NT2/D1 (cell line): Measurements from ENCODE around the gene RGS14.
"Not testable (repeated sequence)": the region's sequence is repeated elsewhere in the genome, so short reads cannot be mapped to it uniquely, and the experiment has no call there.

Experiments used
- DNase-seq: peaks from one replicate; pipeline ENCODE4 v3.0.0-alpha.2; 2011; ENCODE audit warnings: low read depth, low spot score
- H3K27me3 ChIP-seq: 2 replicates; pipeline ENCODE4 v1.6.0; 2011; ENCODE audit warnings: mild to moderate bottlenecking; ENCODE audit not compliant: insufficient read length, insufficient read depth
- H3K36me3 ChIP-seq: 2 replicates; pipeline ENCODE4 v1.6.1; 2011; ENCODE audit warnings: mild to moderate bottlenecking, low read length, mixed read lengths; ENCODE audit not compliant: insufficient read depth, insufficient read length
- H3K4me1 ChIP-seq: 2 replicates; pipeline ENCODE4 v1.5.1; 2011; ENCODE audit not compliant: insufficient read depth, insufficient read length
- H3K4me3 ChIP-seq: 2 replicates; pipeline ENCODE4 v1.5.1; 2011; ENCODE audit warnings: low read depth; ENCODE audit not compliant: insufficient read length
- H3K9ac ChIP-seq: 2 replicates; pipeline ENCODE4 v1.6.0; 2011; ENCODE audit warnings: low read depth; ENCODE audit not compliant: insufficient read length
- H3K9me3 ChIP-seq: 2 replicates; pipeline ENCODE4 v1.5.1; 2011; ENCODE audit warnings: mild to moderate bottlenecking, low read length; ENCODE audit not compliant: insufficient read depth
- SUZ12 ChIP-seq: IDR thresholded peaks from 2 replicates; pipeline ENCODE4 v1.6.1; 2011; ENCODE audit not compliant: insufficient read length, insufficient read depth; ENCODE audit errors: extremely low read depth
- YY1 ChIP-seq: IDR thresholded peaks from 2 replicates; pipeline ENCODE4 v1.6.1; 2011; ENCODE audit not compliant: insufficient read length, insufficient read depth
- ZNF274 ChIP-seq: IDR thresholded peaks from 2 replicates; pipeline ENCODE4 v1.6.1; 2011; ENCODE audit warnings: mild to moderate bottlenecking, low read depth, low read length

Gene RGS14

DNA sequence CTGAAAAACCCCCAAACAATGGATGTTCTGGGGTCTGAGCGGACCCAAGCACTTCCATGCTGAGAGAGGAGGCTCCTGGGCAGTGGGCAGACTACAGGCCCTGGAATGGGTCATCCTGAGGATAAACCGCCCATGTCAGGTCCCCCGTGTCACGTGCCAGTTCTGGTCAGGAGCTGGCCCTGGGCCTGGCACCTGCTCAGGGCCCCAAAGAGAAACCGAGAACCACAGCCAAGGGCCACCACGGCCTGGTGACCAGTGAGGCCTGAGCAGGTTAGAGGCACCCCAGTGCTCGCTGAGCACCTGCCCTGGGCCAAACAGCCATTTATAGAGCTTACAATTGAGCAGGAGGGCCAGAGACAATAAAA, 22.0 kb upstream of the RGS14 start:
- Histone ChIP-seq H3K27me3 (no peaks in the 10 kb centered on the region), H3K36me3 (peaks cover 91% of the 10 kb centered on the region), H3K4me1 (peaks cover 3% of the 10 kb centered on the region), H3K9me3 (no peaks in the 10 kb centered on the region), H3K9ac (no peak overlapping the region), H3K4me3 (no peak overlapping the region)
- no peak for DNase-seq
- TF ChIP-seq ZNF274 (no peak), SUZ12 (no peak), YY1 (no peak)

DNA sequence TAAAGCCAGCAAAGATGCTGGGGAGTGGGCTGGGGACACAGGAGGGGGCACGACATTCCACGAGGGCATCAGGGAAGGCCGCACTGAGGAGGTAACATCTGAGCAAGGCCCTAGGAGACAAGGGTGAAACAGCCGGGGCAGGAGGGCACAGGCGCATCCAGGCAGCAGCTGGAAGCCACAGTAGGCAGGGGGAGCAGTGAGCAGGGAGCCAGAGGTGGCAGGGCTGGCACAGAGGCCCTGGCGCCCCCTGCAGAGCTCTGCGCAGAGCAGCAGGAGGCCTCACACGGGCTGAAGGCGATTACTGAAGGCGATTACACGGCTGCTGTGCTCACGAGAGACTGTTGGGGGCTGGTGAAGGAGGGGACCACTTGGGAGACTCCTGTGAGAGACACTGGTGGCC, 21.6 kb upstream of the RGS14 start:
- no peak for TF ChIP-seq YY1
- TF ChIP-seq ZNF274, result no peak
- no peak for TF ChIP-seq SUZ12
- no peak overlapping the region for H3K9ac ChIP-seq
- H3K27me3 ChIP-seq, result no peaks in the 10 kb centered on the region
- H3K4me1 ChIP-seq, result peaks cover 3% of the 10 kb centered on the region
- H3K36me3 ChIP-seq, result peaks cover 87% of the 10 kb centered on the region
- H3K9me3 ChIP-seq, result no peaks in the 10 kb centered on the region
- H3K4me3 ChIP-seq, result no peak overlapping the region
- no peak for DNase-seq

GRCh38 chr5:177336603-177337494, 20.9 kb upstream of the RGS14 start:
- DNase-seq, result no peak
- peaks cover 87% of the 10 kb centered on the region for H3K36me3 ChIP-seq
- H3K4me1 ChIP-seq, result peaks cover 3% of the 10 kb centered on the region
- no peaks in the 10 kb centered on the region for H3K27me3 ChIP-seq
- no peaks in the 10 kb centered on the region for H3K9me3 ChIP-seq
- no peak overlapping the region for H3K4me3 ChIP-seq
- no peak for TF ChIP-seq SUZ12
- TF ChIP-seq ZNF274, result no peak
- no peak overlapping the region for H3K9ac ChIP-seq

- TF ChIP-seq YY1 (no peak), ZNF274 (no peak), SUZ12 (no peak)
- Histone ChIP-seq H3K27me3 (no peaks in the 10 kb centered on the region), H3K9ac (no peak overlapping the region), H3K36me3 (peaks cover 80% of the 10 kb centered on the region), H3K4me3 (no peak overlapping the region), H3K9me3 (no peaks in the 10 kb centered on the region), H3K4me1 (peaks cover 3% of the 10 kb centered on the region)
- no peak for DNase-seq
Measured at GRCh38 chr5:177338251-177339106, 19.2 kb upstream of the RGS14 start.

GRCh38 chr5:177339107-177339638, 18.6 kb upstream of the RGS14 start:
- Histone ChIP-seq H3K9me3 (no peaks in the 10 kb centered on the region), H3K27me3 (no peaks in the 10 kb centered on the region), H3K4me1 (peaks cover 3% of the 10 kb centered on the region), H3K4me3 (no peak overlapping the region), H3K36me3 (peaks cover 77% of the 10 kb centered on the region), H3K9ac (no peak overlapping the region)
- TF ChIP-seq YY1 (no peak), SUZ12 (no peak)
- DNase-seq, result no peak

DNA sequence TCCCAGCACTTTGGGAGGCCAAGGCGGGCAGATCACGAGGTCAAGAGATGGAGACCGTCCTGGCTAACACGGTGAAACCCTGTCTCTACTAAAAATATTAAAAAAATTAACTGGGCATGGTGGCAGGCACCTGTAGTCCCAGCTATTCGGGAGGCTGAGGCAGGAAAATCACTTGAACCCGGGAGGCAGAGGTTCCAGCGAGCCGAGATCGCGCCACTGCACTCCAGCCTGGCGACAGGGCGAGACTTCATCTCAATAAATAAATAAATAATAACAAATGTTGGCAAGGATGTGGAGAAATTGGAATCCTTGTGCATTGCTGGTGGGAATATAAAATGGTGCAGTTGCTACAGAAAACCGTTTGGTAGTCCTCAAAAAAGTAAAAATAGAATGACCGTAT, 14.7 kb upstream of the RGS14 start:
- not testable (repeated sequence) for H3K4me1 ChIP-seq, DNase-seq, H3K4me3 ChIP-seq, H3K9ac ChIP-seq, H3K9me3 ChIP-seq, H3K27me3 ChIP-seq
- H3K36me3 ChIP-seq, result peaks cover 53% of the 10 kb centered on the region

GRCh38 chr5:177343777-177344176, 13.9 kb upstream of the RGS14 start:
- H3K9ac ChIP-seq, result no peak overlapping the region
- no peak overlapping the region for H3K4me3 ChIP-seq
- DNase-seq, result no peak
- no peaks in the 10 kb centered on the region for H3K4me1 ChIP-seq
- H3K9me3 ChIP-seq, result no peaks in the 10 kb centered on the region
- TF ChIP-seq YY1, result no peak
- TF ChIP-seq SUZ12, result no peak
- TF ChIP-seq ZNF274, result no peak
- peaks cover 45% of the 10 kb centered on the region for H3K36me3 ChIP-seq
- H3K27me3 ChIP-seq, result no peaks in the 10 kb centered on the region
